ENCODE results near the gene GID4.

Gene GID4

DNA sequence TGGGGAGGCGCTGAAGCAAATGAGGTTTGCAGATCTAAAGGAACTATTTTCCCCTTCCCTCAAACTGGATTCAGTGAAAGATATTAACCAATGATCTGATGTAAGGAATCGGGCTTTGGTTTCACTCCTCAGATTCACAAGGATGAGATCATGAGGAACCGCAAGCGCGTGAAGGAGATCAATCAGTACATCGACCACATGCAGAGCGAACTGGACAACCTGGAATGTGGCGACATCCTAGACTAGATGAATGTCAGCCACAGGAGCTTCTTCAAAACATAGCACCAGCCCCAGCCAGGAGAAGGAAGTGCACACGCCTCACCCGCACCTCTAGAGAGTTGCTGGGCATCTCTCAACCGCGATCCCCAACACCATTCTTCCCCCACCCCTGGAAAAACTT, 22.8 kb upstream of the GID4 start:
- no peak overlapping the region for H4K8ac ChIP-seq (ENCODE audit: low read depth, low read length)
- no CpG with 5 or more reads among the region's 12 CpGs for WGBS (ENCODE audit: extremely low coverage, insufficient coverage, insufficient read length)

DNA sequence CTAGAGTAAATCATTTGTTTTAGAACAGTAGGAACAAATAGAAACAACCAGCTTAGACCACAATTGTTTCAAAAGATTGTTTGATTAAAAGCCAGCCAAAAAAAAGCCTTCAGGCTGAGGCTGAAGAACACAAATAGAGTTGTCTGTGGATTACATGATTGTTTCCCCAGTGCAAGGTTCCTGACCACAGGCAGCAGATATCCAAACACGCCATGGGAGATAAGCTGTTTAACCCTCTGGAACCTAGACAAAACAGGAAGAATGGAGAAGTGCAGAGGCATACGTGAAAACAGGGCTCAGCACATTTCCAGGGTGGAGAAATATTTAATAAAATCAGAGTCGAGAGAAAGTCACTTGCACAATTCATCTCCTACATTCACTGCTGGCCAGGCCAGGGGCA, 21.2 kb upstream of the GID4 start:
- no peak overlapping the region for H2BK5ac ChIP-seq (ENCODE audit: low read depth, low read length, poor library complexity)
- no CpG with 5 or more reads among the region's 3 CpGs for WGBS (ENCODE audit: extremely low coverage, insufficient coverage, insufficient read length)
- no peak overlapping the region for H2BK12ac ChIP-seq (ENCODE audit: low read length)
- no peak overlapping the region for H3K4me2 ChIP-seq (ENCODE audit: low read length)
- no peak overlapping the region for H3K18ac ChIP-seq (ENCODE audit: low read length)
- H4K12ac ChIP-seq (ENCODE audit: low read depth, low read length), result no peak overlapping the region
- no peaks in the 10 kb centered on the region for H3K79me1 ChIP-seq (ENCODE audit: low read length)
- H3K79me2 ChIP-seq (ENCODE audit: control insufficient read depth, insufficient read depth, low read length, poor library complexity), result no peaks in the 10 kb centered on the region
- no peak overlapping the region for H4K91ac ChIP-seq (ENCODE audit: low read depth, low read length)
- no peaks in the 10 kb centered on the region for H3K27me3 ChIP-seq (ENCODE audit: insufficient read depth, low read length)
- H3K4me3 ChIP-seq (ENCODE audit: low read depth, low read length), result no peak overlapping the region
- H3K9ac ChIP-seq (ENCODE audit: low read length), result no peak overlapping the region
- H2BK120ac ChIP-seq (ENCODE audit: insufficient read depth, low read length, poor library complexity), result no peak overlapping the region
- H3K27ac ChIP-seq (ENCODE audit: low read depth, low read length), result no peak overlapping the region
- no peak overlapping the region for H2AFZ ChIP-seq (ENCODE audit: insufficient read depth, low read length, poor library complexity)
- no peak for DNase-seq
- H3K23ac ChIP-seq (ENCODE audit: low read length), result no peak overlapping the region
- H3K9me3 ChIP-seq (ENCODE audit: insufficient read depth, low read depth, low read length), result no peaks in the 10 kb centered on the region
- H3K36me3 ChIP-seq (ENCODE audit: control insufficient read depth in 1 of 2, insufficient read depth in 2 of 2, low read length in 2 of 2), result peaks cover 12 to 22% of the 10 kb centered on the region in 2 experiments
- no peaks in the 10 kb centered on the region for H3K4me1 ChIP-seq (ENCODE audit: control insufficient read depth in 1 of 2, insufficient read depth in 2 of 2, low read length in 2 of 2)
- no peak overlapping the region for H3K14ac ChIP-seq (ENCODE audit: low read length)
- no peak overlapping the region for H2AK5ac ChIP-seq (ENCODE audit: low read length)
- no peak overlapping the region for H4K8ac ChIP-seq (ENCODE audit: low read depth, low read length)
- no peak overlapping the region for H3K4ac ChIP-seq (ENCODE audit: low read depth, low read length)

More for the DNA sequence above, 22.8 kb upstream of the GID4 start:
- no peak overlapping the region for H3K23ac ChIP-seq (ENCODE audit: low read length)
- H3K79me2 ChIP-seq (ENCODE audit: control insufficient read depth, insufficient read depth, low read length, poor library complexity), result no peaks in the 10 kb centered on the region
- H3K4me3 ChIP-seq (ENCODE audit: low read depth, low read length), result no peak overlapping the region
- H2BK12ac ChIP-seq (ENCODE audit: low read length), result no peak overlapping the region
- no peak overlapping the region for H3K4ac ChIP-seq (ENCODE audit: low read depth, low read length)
- no peaks in the 10 kb centered on the region for H3K79me1 ChIP-seq (ENCODE audit: low read length)
- no peak overlapping the region for H2BK120ac ChIP-seq (ENCODE audit: insufficient read depth, low read length, poor library complexity)
- no peak overlapping the region for H3K9ac ChIP-seq (ENCODE audit: low read length)
- no peak overlapping the region for H3K18ac ChIP-seq (ENCODE audit: low read length)
- H2BK5ac ChIP-seq (ENCODE audit: low read depth, low read length, poor library complexity), result no peak overlapping the region
- no peak overlapping the region for H3K27ac ChIP-seq (ENCODE audit: low read depth, low read length)
- no peaks in the 10 kb centered on the region for H3K4me1 ChIP-seq (ENCODE audit: control insufficient read depth in 1 of 2, insufficient read depth in 2 of 2, low read length in 2 of 2)
- H3K4me2 ChIP-seq (ENCODE audit: low read length), result no peak overlapping the region
- H2AFZ ChIP-seq (ENCODE audit: insufficient read depth, low read length, poor library complexity), result no peak overlapping the region
- no peaks in the 10 kb centered on the region for H3K9me3 ChIP-seq (ENCODE audit: insufficient read depth, low read depth, low read length)
- peaks cover 8 to 17% of the 10 kb centered on the region in 2 experiments for H3K36me3 ChIP-seq (ENCODE audit: control insufficient read depth in 1 of 2, insufficient read depth in 2 of 2, low read length in 2 of 2)
- no peak overlapping the region for H2AK5ac ChIP-seq (ENCODE audit: low read length)
- H3K14ac ChIP-seq (ENCODE audit: low read length), result no peak overlapping the region
- no peak overlapping the region for H4K91ac ChIP-seq (ENCODE audit: low read depth, low read length)
- H4K12ac ChIP-seq (ENCODE audit: low read depth, low read length), result no peak overlapping the region
- DNase-seq, result no peak
- no peaks in the 10 kb centered on the region for H3K27me3 ChIP-seq (ENCODE audit: insufficient read depth, low read length)

GRCh38 chr17:18018411-18018921, 20.7 kb upstream of the GID4 start:
- no peak for DNase-seq
- Histone ChIP-seq H3K79me1 (ENCODE audit: low read length) (no peaks in the 10 kb centered on the region), H2AK5ac (ENCODE audit: low read length) (no peak overlapping the region), H3K4me3 (ENCODE audit: low read depth, low read length) (no peak overlapping the region), H2BK12ac (ENCODE audit: low read length) (no peak overlapping the region), H4K12ac (ENCODE audit: low read depth, low read length) (no peak overlapping the region), H3K4ac (ENCODE audit: low read depth, low read length) (no peak overlapping the region), H3K4me2 (ENCODE audit: low read length) (no peak overlapping the region), H3K23ac (ENCODE audit: low read length) (no peak overlapping the region), H4K91ac (ENCODE audit: low read depth, low read length) (no peak overlapping the region), H3K27ac (ENCODE audit: low read depth, low read length) (no peak overlapping the region), H3K4me1 (ENCODE audit: control insufficient read depth in 1 of 2, insufficient read depth in 2 of 2, low read length in 2 of 2) (no peaks in the 10 kb centered on the region), H3K9ac (ENCODE audit: low read length) (no peak overlapping the region), H3K9me3 (ENCODE audit: insufficient read depth, low read depth, low read length) (no peaks in the 10 kb centered on the region), H3K36me3 (ENCODE audit: control insufficient read depth in 1 of 2, insufficient read depth in 2 of 2, low read length in 2 of 2) (peaks cover 12 to 22% of the 10 kb centered on the region in 2 experiments), H2BK120ac (ENCODE audit: insufficient read depth, low read length, poor library complexity) (no peak overlapping the region), H3K27me3 (ENCODE audit: insufficient read depth, low read length) (no peaks in the 10 kb centered on the region), H4K8ac (ENCODE audit: low read depth, low read length) (no peak overlapping the region), H2AFZ (ENCODE audit: insufficient read depth, low read length, poor library complexity) (no peak overlapping the region), H3K79me2 (ENCODE audit: control insufficient read depth, insufficient read depth, low read length, poor library complexity) (no peaks in the 10 kb centered on the region), H3K14ac (ENCODE audit: low read length) (no peak overlapping the region), H2BK5ac (ENCODE audit: low read depth, low read length, poor library complexity) (no peak overlapping the region), H3K18ac (ENCODE audit: low read length) (no peak overlapping the region)
- WGBS (ENCODE audit: extremely low coverage, insufficient coverage, insufficient read length), result no CpG with 5 or more reads among the region's 15 CpGs

DNA sequence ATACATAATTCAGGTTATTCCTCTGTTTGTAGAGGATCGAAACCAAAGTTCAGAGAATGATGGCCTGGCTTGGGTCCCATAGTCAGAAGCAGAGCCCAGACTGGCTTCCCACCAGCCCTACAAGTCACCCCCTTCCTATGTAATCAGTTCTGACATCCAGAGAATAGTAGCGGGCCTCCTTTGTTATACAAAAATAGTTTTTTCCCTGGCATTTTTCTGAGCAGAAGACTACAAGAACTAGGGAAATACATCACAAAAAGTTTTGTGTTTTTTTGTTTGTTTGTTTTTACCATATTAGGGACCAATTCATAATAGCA, 19.4 kb upstream of the GID4 start:
- Histone ChIP-seq H3K4ac (ENCODE audit: low read depth, low read length) (no peak overlapping the region), H3K79me2 (ENCODE audit: control insufficient read depth, insufficient read depth, low read length, poor library complexity) (no peaks in the 10 kb centered on the region), H3K4me1 (ENCODE audit: control insufficient read depth in 1 of 2, insufficient read depth in 2 of 2, low read length in 2 of 2) (no peaks in the 10 kb centered on the region), H4K12ac (ENCODE audit: low read depth, low read length) (no peak overlapping the region), H3K9me3 (ENCODE audit: insufficient read depth, low read depth, low read length) (no peaks in the 10 kb centered on the region), H2BK5ac (ENCODE audit: low read depth, low read length, poor library complexity) (no peak overlapping the region), H3K18ac (ENCODE audit: low read length) (no peak overlapping the region), H2AFZ (ENCODE audit: insufficient read depth, low read length, poor library complexity) (no peak overlapping the region), H4K8ac (ENCODE audit: low read depth, low read length) (no peak overlapping the region), H3K4me3 (ENCODE audit: low read depth, low read length) (no peak overlapping the region), H4K91ac (ENCODE audit: low read depth, low read length) (no peak overlapping the region), H3K14ac (ENCODE audit: low read length) (no peak overlapping the region), H2AK5ac (ENCODE audit: low read length) (no peak overlapping the region), H3K79me1 (ENCODE audit: low read length) (no peaks in the 10 kb centered on the region), H2BK120ac (ENCODE audit: insufficient read depth, low read length, poor library complexity) (no peak overlapping the region), H3K4me2 (ENCODE audit: low read length) (no peak overlapping the region), H3K23ac (ENCODE audit: low read length) (no peak overlapping the region), H3K27ac (ENCODE audit: low read depth, low read length) (no peak overlapping the region), H2BK12ac (ENCODE audit: low read length) (no peak overlapping the region), H3K9ac (ENCODE audit: low read length) (no peak overlapping the region), H3K36me3 (ENCODE audit: control insufficient read depth in 1 of 2, insufficient read depth in 2 of 2, low read length in 2 of 2) (peaks cover 12 to 22% of the 10 kb centered on the region in 2 experiments), H3K27me3 (ENCODE audit: insufficient read depth, low read length) (no peaks in the 10 kb centered on the region)
- no CpG with 5 or more reads among the region's 2 CpGs for WGBS (ENCODE audit: extremely low coverage, insufficient coverage, insufficient read length)
- DNase-seq, result no peak
